ENCODE measurements around the gene NR2F1.

DNA sequence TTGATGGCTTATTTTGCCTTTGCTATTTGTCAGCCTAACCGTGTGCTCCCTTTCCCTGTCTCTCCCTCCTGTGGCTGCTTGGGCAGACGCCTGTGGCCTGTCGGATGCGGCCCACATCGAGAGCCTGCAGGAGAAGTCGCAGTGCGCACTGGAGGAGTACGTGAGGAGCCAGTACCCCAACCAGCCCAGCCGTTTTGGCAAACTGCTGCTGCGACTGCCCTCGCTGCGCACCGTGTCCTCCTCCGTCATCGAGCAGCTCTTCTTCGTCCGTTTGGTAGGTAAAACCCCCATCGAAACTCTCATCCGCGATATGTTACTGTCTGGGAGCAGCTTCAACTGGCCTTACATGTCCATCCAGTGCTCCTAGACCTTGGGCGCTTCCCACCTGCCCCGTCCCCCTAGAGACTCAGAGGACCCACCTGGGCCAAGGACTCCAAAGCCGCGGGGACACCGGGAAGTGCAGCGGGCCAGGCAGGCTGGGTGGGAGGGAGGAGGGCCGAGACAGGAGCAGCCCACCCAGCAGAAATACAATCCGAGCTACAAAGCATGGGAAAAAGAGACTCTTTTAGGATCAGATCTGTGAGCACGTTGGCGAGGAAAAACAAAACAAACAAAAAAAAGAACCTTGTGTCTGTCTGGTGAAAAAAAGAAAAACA, 10.6 kb downstream of the NR2F1 start:
- no peak for TF ChIP-seq EZH2 (IDR thresholded peaks at IDR 0.05; ENCODE audit: borderline replicate concordance, insufficient read depth, low read depth, low read length, poor library complexity, severe bottlenecking)
- TF ChIP-seq, protein P1, sequence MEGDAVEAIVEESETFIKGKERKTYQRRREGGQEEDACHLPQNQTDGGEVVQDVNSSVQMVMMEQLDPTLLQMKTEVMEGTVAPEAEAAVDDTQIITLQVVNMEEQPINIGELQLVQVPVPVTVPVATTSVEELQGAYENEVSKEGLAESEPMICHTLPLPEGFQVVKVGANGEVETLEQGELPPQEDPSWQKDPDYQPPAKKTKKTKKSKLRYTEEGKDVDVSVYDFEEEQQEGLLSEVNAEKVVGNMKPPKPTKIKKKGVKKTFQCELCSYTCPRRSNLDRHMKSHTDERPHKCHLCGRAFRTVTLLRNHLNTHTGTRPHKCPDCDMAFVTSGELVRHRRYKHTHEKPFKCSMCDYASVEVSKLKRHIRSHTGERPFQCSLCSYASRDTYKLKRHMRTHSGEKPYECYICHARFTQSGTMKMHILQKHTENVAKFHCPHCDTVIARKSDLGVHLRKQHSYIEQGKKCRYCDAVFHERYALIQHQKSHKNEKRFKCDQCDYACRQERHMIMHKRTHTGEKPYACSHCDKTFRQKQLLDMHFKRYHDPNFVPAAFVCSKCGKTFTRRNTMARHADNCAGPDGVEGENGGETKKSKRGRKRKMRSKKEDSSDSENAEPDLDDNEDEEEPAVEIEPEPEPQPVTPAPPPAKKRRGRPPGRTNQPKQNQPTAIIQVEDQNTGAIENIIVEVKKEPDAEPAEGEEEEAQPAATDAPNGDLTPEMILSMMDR (IDR thresholded peaks at IDR 0.05): no peak
